NCI-H1092 (cell line): ENCODE results near the gene CABLES2.
"Not testable (repeated sequence)": the region's sequence is repeated elsewhere in the genome, so short reads cannot be mapped to it uniquely, and the experiment has no call there.

Experiments
- DNase-seq: peaks from one replicate; lab custom pipeline; 2025; lab: John Stamatoyannopoulos, UW

Gene CABLES2

DNA sequence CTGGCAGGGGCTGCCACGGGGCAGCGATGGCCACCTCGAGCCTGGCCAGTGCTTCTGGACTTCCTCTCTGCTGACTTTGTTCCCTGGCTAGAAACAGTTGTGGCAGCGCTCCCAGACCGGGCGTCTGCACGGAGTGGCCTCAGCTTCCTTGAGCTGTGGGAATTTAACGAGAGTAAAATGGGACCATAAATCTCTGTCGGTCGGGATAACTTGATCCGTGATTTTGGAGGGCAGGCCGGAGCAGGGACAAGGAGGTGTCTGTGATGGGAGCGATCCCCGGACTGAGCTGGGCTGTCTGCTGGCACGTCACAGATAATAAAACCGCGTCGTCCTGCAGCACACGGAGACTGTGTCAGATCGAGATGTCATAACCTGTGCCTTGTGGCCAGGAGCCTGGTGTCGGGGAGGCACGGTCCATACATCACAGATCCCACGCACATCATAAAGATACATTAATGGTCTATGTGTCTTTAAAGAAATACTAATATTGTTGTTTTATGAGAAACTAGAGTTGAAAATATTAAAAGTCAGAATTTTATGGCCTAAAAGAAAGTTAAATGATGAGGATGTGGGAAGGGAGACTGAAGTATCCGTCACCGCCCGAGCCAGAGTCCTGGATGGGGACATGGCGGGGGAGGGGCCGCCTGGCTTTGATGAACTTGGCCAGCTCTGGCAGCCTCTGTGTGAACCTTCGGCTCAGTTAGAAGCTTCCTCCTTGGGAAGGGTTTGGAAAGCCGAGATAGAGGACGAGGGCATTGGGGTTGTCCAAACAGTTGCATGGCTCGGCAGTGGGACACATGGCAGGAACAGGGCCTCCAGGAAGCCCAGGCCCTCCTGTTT lies 26.8 kb upstream of the CABLES2 start:
- no peak for DNase-seq

DNA sequence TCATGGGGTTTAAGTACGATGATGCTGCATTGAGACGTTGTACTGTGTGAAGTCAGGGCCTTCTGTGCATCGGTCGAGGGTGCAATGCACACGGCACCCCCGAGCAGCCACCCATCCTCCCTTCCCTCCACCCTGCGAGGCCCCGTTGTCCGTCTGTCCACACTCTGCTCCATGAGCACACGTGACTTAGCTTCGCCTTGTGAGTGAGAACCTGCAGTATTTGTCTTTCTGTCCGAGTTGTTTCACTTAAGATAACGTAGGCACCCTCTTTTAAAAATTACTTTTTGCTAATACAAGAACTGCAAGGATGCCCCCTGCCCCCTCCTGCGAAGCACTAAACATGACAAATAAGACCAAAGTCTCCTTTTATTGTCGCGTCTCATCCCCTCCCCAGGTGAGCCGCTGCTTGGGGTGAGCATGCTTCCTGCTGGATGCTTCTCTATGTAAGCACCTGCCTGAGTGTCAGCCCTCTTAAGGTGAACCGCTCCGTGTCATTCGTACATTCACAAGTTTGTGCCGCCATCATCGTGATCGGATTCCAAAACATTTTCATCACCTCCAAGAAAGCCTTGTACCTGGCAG lies 23.9 kb upstream of the CABLES2 start:
- no peak for DNase-seq

DNA sequence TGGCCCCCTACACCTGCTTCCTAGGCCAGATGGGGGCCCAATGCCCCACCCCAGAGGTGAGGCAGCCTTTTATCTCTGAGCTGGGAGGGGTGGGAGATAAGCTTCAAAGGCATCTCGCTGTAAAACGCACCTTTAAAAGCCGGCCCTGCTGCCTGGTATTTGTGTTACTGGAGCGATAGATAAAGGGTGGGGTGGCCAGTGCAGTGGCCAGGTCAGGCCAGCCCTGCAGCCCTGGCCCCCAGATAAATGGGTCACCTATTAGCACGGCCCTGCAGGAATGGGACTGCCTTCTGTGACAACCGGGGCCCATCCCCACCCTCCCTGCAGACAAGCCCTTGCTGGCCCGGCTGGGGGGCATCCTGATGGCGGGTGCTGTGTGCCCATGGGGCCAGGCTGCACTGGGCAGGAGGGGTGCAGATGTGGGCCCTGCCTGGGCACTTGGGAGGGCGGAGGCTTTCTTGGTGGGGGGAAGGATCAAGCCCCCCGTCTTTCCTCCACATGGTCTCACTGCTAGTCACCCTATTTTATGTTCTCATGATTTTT lies 23.3 kb upstream of the CABLES2 start:
- DNase-seq, result no peak

DNA sequence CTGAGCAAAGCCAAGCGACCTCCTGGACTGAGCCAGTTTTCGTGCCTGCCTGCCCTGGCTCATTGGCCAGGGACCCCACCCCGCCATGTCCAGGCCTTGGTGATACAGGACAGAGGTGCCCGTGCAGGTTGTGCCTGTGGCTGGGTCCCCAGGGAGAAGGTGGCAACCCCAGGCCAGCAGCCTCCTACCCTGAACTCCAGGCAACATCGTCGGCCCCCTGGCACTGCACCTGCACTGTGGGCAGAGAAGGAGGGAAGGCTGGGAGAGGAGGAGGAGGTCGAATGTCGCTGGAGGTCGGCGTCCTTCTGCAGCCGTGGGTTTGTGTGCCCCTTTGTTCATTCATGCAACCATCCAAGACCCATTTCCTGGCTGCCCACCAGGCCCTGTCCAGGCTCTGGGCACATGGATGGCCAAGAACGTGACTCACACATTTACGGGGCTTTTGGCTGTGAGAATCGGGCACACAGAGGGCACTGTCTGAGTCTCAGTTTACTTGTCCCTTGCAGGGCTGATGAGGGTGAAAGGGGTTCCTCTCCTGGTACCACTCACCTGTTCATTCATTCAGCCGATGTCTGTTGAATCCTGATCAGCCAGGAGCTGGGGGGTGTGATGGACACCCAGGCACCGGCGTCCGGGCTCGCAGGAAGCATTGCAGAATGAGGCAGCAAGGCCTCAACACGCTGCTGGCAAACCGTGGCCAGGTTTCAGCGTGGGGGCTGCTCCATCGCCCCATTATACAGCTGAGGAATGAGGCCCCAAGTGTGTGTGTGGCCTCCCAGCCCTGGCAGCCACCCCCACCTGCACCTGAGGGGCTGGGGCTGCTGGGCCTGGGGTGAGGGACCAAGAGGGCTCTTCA lies 22.6 kb upstream of the CABLES2 start:
- no peak for DNase-seq

DNA sequence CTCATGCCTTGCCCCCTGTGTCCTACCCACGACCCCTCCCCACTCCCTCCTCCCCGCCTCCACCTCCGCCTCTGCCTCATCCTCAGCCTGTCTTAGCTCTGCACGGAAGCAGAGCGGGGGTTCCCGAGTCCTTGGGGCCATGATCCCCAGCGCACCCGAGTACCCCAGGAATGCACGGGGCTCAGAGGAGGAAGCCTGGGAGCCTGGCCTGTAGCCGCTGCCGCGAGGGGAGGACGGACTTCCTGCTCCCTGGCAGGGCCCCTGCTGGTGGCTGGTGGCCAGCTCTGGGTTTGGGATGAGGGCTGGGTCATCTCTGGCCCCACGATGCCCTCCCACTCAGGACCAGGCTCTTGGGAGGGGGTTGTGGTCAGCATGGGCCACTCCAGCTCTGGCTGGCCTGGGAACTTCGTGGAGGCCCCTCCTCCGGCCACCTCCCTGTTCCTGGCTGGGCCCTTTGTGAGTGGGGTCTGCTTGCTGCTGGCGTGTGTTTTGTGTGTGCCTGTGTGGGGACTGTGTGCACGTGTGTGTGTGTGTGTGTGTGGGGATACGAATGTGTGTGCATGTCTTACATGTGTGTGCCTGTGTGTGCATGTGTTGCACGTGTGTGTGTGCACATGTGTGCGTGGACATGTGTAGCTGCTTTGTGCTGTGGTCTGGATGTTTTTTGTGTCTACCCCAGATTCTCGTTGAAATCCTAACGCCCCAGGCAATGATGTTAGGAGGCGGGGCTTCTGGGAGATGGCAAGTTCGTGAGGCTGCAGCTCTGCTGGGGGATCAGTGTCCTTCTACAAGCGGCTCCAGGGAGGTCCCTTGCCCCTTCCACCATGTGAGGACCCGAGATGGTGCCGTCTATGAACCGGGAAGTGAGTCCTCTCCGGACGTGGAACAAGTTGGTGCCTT lies 21.6 kb upstream of the CABLES2 start:
- DNase-seq, result no peak

DNA sequence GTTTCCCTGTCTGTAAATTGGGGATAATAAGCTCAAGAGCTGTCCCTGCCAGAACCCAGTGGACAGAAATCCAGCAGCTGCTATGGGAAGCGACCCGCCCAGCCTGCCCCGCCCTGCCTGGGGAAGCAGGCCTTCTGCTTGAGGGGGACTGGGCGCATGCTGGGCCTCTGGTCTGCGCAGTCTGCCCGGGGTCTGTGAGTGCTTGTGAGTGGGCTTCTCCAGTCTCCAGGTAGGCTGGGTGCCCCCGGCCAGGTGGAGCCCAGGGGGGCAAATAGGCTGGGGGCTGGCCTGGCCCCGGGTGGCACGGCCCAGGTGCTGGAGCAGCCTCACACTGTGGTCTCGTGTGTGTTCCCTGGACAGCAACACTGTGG lies 20.9 kb upstream of the CABLES2 start:
- no peak for DNase-seq

DNA sequence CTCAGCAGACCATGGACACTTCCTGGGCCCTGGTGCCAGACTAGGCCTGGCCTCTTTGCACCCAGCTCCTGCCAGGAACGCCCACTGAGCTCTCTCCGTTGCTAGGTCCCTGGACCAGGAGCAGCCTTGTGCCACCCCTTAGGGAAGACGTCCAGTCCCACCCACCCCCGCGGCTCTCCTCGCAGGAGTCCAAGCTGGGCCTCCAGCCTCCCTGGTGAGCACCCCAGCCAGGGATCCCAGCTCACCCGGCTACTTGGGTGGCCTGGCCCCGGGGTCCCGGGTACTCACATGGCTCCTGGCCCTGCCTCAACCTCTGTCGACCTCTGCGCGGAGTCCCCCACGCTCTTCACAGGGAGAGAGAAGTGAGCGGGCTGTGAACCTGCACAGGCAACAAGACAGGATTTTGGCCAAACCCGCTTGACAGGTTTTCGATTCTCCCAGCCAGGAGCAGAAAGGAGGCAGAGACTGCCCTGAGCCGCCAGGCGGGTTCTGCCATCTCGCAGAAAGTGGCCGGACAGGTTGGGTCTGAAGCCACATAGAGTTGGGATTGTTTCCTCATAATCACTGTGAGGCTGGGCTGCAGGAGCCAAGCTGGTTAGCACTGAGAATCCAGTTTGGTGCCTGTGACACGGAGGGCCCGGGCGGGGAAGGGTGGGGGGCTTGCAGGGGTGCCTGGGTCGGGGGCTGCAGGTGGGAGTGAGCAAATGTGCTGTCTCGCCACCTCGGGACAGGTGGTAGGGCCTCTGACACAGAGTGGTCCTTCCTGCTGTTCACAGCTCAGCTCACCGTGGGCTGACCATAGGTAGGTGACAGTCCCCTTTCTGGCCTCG lies 20.3 kb upstream of the CABLES2 start, which contains the start of gene RBBP8NL:
TSS of gene RBBP8NL (minus strand) at position 368 of the 830 bp plus-strand sequence. CDS start 7,892 bp downstream, outside the sequence.
- DNase-seq, result no peak

DNA sequence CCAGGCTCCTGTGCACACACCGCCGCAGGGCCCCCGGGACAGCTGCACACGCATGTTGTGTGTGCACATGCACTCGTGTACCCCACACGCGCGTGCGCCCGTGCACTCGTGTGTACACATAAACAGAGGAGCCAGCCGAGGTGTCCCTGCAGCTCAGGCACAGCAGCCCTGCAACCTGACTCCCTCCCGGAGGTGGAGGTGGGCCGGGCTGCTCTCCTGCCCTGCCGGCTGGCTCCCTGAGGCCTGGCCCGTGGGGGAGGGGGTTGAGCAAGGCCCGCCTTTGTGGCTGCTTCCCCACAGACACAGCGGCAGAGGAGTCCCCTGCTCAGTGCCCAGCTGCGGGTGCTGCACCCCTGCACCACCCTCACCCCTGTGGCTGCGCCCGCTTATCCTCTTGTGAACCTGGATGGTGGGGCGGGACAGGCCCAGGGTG lies 19.6 kb upstream of the CABLES2 start:
- DNase-seq, result no peak

DNA sequence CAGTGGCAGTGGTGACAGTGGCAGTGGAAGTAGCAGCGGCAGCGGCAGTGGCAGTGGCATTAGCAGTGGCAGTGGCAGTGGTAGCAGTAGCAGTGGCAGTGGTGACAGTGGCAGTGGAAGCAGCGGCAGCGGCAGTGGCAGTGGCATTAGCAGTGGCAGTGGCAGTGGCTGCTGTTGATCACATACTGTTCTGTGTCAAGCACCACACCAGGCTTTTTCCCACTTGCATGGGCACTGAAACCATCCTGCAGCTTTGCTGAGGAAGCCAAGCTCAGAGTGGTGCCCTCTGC lies 18.9 kb upstream of the CABLES2 start:
- DNase-seq, result not testable (repeated sequence)

DNA sequence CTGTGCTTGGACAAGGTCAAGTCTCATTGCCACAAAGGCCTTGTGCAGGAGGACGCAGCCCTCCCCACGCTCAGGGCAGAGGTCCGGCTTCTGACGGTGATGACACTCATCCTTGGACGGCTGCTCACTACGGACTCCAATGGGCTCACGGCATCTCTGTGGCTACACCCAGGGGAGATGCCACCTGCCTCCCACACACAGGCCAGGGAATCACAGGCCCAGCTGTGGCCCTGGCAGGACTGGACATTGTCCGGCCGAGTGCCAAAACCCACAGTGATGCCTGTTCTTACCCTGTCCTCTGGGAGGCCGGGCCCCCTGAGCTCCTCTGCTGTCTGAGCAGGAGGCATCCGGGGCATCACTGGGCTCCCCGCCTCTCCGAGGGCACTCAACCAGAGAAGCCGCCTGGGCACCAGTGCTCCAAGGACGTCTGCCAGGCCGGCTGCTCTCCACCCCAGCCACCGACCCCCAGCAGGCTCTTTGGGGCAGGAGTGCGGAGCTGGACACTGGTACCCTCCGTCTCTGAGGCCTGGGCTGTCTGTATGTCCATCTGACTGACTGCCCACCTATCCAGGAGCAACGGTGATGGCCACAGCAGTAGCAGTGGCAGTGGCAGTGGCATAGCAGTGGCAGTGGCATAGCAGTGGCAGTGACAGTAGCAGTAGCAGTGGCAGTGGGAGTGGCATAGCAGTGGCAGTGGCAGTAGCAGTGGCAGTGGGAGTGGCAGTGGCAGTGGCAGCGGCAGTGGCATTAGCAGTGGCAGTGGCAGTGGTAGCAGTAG lies 18.4 kb upstream of the CABLES2 start:
- DNase-seq, result no peak

DNA sequence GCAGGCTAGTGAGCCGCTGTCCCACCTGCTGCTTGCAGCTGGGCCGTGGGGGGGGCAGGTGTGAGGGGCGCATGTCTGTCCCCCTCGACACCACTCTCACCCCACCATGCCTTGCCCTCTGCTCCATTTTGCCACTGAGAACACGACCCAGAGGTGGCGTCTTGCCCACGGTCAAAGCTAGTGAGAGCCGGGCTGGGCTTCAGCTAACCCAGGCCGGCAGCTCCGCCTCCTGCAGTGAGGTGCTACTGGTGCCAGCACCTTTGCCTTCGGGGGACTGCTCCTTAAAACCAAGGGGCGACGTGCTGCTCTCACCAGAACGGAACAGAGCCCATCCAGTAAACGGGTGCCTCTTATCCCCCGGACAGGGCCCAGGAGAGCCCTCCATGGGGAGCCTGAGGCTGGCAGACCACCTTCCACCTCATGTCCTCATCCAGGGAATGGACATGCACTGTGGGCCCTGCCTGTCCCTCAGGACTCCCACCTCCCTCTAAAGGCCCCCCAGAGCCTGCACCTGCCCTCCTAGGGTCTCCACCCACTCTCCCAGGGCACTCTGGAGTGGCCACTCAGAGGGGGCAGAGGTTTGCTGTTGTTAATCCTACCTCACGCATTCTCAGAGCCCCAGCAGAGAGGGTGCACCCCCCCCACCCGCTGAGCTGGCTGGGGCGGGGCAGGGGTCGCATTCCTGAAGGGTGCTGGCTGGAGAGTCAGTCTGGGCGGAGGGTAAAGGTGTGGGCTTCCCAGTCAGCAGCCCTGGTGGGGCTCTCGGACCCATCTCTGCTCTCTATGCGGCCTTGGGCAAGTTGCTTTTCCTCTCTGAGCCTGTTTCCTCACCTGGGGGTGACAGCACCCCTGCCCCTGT lies 17.4 kb upstream of the CABLES2 start:
- no peak for DNase-seq

DNA sequence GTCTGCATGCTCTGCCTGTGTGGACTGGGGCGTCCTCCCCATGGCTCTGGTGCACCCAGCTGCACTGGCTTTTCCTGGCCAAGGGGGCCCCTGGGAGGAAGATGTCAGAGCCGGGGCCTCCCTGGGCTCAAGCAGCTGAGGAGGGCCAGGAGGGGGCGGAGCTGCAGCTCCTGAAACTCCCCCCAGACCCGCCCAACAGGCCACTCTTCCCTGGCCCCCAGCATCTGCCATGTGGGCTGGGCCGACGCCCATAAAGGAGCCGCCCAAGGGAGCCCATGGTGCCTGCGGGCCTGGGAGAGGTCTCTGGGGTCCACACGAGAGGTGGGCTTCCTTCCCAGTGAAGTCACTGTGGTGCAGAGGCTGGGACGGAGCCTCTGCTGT lies 16.2 kb upstream of the CABLES2 start:
- no peak for DNase-seq

DNA sequence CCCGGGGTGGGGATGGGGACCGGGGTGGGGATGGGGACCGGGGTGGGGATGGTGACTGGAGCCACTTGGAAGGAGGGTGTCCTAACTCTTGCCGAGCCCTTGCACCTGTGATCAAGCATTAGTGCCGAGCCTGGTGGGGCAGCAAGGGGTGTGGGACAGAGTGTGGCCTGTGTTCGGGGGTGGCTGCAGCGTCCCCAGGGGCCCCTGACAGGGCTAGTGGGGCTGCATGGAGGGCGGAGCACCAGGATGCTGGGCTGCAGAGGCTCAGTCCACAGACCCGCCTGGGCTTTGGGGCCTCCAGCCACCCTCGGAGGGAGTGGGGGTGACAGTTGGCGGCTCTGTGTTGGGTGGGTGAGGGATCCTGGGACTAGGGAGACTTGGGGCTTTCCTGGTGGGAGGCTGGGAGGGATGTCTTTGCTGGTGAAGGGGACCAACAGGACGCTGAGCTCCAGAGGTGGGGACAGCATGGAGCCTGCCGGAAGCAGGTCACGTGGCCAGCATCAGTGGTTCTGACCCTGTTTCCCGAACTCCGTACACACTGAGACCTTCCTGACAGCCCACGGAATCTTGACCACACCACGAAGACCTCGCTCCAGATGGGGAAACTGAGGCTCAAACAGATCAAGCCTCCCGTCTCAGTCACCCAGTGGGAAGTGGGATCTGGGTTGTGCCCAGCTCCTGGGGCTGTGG lies 15.7 kb upstream of the CABLES2 start:
- no peak for DNase-seq

DNA sequence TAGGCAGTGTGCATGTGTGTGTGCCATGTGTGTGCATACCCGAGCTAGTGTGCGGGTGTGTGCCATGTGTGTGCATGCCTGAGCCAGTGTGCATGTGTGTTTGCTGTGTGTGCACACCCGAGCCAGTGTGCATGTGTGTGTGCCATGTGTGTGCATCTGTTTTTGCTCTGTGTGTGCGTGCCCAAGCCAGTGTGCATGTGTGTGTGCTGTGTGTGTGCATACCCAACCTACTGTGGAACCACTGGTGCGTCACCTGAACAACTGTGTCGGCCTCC lies 14.6 kb upstream of the CABLES2 start:
- no peak for DNase-seq

DNA sequence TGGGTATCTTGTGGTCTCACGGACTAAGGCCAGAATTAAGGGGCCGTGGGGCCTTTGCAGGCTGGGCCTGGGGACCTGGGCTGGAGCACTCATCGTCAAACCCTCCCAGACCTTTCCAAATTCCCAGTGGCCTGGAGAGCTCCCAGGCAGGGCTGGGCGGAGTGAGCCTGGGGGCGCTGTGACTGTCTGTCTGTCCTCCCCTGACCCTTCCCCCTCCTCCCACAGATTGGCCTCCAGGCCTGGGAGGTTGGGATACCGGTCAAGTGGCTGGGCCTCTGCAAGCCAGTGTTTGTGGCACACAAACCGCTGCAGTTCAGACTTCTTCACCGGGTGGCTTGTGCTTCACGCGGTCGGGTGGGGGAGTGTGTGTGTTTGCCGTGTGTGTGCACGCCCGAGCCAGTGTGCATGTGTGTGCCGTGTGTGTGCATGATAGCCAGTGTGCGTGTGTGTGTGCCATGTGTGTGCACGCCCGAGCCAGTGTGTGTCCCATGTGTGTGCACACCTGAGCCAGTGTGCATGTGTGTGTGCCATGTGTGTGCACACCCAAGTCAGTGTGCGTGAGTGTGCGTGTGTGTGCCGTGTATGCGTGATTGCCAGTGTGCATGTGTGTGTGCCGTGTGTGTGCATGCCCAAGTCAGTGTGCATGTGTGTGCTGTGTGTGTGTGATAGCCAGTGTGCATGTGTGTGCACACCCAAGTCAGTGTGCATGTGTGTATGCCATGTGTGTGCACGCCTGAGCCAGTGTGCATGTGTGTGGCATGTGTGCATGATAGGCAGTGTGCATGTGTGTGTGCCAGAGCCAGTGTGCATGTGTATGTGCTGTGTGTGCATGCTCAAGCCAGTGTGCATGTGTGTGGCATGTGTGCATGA lies 14.0 kb upstream of the CABLES2 start:
- DNase-seq, result no peak

DNA sequence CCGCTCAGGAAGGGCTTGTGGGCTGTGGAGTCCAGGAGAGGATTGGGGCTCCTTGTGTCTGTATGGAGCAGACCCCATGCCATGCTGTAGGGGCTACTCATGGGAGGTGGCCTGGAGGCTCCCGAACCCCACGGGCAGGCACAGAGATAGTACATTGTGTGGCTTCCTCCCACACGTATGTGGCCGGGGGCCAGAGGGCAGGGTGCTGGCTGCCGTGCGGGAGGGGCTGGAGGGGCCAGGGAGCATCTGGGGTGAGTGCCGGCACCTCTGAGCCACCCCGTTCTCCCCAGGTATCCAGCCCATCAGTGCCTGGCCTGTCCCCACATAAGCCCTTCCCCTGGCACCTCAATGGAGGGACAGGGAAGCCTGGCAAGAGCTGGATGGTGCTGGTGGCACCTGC lies 12.7 kb upstream of the CABLES2 start:
- no peak for DNase-seq

DNA sequence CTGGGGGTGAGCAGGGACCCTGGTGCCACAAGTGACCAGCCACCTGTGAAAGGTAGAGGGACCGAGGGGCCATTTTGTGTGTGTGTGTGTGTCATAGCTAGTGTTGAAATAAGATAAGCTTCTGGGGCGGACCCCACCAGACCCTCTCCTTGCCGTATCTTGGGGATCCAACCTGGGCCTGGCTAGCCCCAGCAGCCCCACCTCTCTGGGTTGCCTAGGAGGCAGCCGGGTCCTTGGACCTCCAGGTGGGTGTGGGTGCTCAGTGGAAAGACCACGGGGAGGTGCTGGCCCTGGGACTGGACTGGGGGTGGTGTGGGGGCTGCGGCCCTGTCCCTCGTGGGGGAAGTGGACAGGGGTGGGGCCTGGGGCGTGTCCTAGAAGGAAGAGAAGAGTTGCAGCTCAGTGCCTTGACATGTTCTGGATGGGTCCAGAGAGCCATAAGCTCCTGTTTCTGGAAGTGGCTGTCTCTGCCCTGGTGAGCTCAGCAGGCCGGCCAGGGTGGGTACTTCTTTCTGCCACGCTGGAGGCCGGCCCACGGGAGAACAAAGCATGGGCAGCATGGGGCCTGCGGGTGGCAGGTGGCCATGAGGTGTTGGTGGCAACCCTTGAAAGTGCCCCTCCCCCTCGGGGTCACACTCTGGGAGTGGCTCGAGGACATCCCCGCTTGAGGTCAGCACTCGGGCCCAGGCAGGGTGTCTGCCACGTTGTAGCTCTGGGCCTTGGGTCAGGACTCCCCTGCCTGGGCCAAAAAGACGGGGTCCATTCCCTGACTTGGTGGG lies 11.8 kb upstream of the CABLES2 start:
- DNase-seq, result no peak
